NCI-H2196 treated with DMSO at 0.1 percent for 48 hours (cell line): ENCODE data around the gene PSPH.
A peak's percentile ranks its signal among the peaks of the same experiment; 100 is the strongest.
"Not testable (repeated sequence)": the region's sequence is repeated elsewhere in the genome, so short reads cannot be mapped to it uniquely, and the experiment has no call there.

Source experiments
- DNase-seq: peaks from one replicate; lab custom pipeline; 2025; ENCODE audit not compliant: unreplicated experiment; lab: John Stamatoyannopoulos, UW

PSPH gene

GRCh38 chr7:56051339-56052191 is at the start of gene PSPH, which contains the start of gene CCT6A:
Gene PSPH (minus strand): TSS chr7:56051444. CDS start chr7:56021212, 30,232 bp downstream.
Gene CCT6A (plus strand): TSS chr7:56051765. CDS start chr7:56051849, 84 bp downstream.
- peak; percentile 99 for DNase-seq

DNA sequence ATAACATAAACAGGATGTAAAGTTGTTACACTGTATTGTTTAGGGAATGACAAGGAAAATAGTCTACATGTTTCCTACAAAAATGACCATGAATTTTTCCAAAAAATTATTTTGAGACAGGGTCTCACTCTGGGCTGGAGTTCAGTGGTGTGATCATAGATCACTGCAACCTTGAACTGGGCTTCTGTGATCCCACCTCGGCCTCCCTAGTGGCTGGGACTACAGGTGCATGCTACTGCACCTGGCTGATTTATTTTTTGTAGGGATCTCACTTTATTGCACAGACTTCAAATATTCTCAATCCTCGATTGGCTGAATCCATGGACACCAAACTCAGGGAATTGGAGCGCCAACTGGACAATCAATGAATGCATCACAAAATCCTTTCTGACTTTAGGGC is 48.4 kb upstream of the PSPH start:
- no peak for DNase-seq

- not testable (repeated sequence) for DNase-seq
These were observed 47.2 kb upstream of the PSPH start for GRCh38 chr7:56098187-56099008.

- peak; percentile 80 for DNase-seq
These were observed 46.5 kb upstream of the PSPH start for GRCh38 chr7:56097700-56098099.

- DNase-seq, result peak; percentile 89
These were observed 41.7 kb upstream of the PSPH start, which contains the start of gene PHKG1 for GRCh38 chr7:56092789-56093531. Gene PHKG1 (minus strand): TSS chr7:56092952. CDS start chr7:56088941, 4,011 bp downstream.

- DNase-seq, result not testable (repeated sequence)
These were observed 41.1 kb upstream of the PSPH start for GRCh38 chr7:56092388-56092787.

GRCh38 chr7:56091591-56091990 is 40.3 kb upstream of the PSPH start:
- DNase-seq, result peak; percentile 36

DNA sequence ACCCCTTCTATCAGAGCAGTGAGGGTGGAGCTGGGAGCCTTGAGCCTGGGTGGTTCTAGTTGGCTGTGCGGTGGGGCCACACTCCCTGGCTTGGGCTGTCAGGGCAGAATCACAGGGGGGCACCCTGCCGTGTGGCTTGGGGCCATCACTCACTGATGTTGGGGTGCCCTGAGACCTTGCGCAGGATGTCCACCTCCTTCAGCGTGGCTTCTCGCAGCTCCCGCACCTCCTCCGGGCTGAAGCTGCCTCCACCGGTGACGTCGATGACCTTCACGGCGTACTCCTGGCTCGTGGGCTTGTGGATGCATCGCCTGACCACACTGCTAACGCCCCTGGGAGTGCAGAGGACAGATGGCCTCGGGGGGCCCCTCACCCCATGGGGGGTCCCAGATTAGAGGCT is 36.2 kb upstream of the PSPH start:
- no peak for DNase-seq

GRCh38 chr7:56086761-56087160 is 35.5 kb upstream of the PSPH start:
- DNase-seq, result no peak

DNA sequence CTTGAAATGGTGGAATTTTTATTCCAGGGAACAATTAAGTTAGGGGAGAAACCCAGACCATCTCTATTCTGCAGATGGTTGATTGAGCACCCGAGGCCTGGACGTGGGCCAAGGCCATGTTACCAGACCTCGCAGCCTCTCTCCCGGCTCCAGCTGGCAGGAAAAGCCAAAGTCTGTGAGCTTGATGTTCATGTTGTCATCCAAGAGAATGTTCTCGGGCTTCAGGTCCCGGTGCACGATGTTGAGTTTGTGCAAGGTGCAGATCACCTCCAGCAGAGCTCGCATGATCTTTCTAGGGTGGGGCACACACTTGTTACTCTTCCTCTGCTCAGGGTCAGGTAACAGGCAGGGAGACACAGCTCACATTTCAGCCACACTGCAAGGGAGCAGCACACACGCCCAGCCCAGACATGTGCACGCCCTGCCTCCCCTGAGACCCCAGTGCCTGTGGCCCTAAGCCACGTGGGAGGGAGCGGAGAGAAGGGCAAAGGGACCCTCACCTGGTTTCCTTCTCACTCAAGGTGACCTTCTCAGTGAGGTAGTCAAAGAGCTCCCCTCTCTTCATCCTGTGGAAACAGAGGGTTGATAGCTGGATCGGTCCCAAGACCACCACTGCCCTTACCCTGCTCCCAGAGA is 32.0 kb upstream of the PSPH start:
- peak; percentile 72 for DNase-seq

- no peak for DNase-seq
These were observed 30.5 kb upstream of the PSPH start for GRCh38 chr7:56081626-56082340.

DNA sequence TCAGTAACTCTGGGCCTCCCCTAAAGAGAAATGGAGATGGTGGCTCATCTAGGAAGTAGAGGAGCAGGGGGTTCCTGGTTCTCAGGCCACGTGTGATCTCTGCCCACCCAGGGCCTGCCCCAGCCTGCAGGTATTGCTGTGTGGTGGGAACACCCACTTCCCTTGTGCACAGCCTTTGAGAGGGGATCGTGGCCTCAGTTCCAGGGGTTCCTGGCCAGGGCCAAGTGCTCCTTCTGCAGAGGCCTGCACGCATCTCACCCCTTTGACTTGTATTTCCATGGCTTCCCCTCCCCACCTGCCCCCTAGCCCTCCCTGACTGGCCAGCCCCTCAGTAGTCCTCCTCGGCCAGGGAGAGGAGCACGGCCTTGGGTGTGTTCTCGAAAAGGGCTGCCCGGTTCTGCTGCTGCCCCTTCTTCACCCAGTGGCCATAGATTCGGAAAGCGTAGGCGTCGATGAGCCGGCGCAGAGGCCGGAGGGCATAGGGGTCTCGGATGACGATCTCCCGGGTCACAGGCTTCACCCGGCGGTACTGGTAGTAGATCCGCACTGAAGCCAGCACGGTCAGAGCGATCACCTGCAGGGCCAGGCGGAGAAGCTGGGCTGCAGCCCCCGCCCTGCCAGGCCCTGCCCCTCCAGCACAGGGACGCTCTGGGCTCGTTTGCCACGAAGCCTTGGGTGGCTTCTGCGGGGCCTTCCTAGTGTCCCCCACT is 29.6 kb upstream of the PSPH start:
- not testable (repeated sequence) for DNase-seq

DNA sequence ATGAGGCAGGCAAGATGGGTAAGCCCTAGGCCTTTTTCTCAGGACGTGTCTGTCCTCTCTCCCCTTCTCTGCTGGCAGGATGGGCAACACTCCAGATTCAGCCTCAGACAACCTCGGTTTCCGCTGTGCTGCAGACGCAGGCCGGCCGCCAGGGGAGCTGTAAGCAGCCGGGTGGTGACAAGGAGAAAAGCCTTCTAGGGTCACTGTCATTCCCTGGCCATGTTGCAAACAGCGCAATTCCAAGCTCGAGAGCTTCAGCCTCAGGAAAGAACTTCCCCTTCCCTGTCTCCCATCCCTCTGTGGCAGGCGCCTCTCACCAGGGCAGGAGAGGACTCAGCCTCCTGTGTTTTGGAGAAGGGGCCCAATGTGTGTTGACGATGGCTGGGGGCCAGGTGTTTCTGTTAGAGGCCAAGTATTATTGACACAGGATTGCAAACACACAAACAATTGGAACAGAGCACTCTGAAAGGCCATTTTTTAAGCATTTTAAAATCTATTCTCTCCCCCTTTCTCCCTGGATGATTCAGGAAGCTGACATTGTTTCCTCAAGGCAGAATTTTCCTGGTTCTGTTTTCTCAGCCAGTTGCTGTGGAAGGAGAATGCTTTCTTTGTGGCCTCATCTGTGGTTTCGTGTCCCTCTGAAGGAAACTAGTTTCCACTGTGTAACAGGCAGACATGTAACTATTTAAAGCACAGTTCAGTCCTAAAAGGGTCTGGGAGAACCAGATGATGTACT is 28.4 kb upstream of the PSPH start:
- DNase-seq, result peak; percentile 97

DNA sequence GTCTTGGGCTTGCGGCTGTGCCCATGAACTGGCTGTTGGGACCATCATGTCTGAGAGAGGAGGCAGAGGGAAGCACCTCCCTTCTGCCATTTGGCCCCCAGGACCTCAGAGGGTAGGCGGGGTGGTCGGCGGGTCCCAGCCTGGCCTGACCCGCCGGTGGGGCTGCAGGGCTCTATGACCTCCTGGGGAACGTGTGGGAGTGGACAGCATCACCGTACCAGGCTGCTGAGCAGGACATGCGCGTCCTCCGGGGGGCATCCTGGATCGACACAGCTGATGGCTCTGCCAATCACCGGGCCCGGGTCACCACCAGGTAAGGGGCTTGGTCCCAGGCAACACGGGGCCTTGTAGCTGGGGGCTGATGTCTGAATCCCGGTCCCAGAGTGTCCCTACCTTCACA is 27.0 kb upstream of the PSPH start:
- no peak for DNase-seq

- DNase-seq, result no peak
These were observed 26.4 kb upstream of the PSPH start for GRCh38 chr7:56077681-56078080.

DNA sequence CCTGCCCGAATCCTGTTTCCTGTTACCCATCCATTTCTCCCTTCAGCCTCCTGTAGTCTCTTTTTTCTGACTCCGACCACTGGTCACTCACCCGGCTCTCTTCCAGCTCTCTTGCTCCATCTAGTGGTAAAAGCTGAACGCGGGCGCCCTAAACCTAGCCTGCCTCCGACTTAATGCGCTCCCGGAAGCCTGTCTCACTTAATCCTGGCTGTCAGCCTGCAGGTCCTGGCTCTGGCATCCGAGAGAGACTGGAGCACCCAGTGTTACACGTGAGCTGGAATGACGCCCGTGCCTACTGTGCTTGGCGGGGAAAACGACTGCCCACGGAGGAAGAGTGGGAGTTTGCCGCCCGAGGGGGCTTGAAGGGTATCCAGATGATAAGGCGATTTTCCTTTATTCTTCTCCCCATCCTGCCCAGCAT is 23.1 kb upstream of the PSPH start:
- peak; percentile 91 for DNase-seq

GRCh38 chr7:56066376-56066775 is 15.1 kb upstream of the PSPH start:
- not testable (repeated sequence) for DNase-seq

- DNase-seq, result peak; percentile 87
These were observed 12.8 kb upstream of the PSPH start, which contains the start of gene SUMF2 for GRCh38 chr7:56063882-56064625. Gene SUMF2 (plus strand): TSS chr7:56064286. CDS start chr7:56064312, 26 bp downstream.
